GM18508 (cell line): ENCODE results near the gene SYCE3.

Experiments
- ATAC-seq: cut with Tn5 transposase; IDR thresholded peaks from one replicate; pipeline ENCODE4 v1.9.1; 2021; ENCODE audit warnings: moderate number of reproducible peaks; ENCODE audit not compliant: insufficient read depth, unreplicated experiment

SYCE3 gene

GRCh38 chr22:50505776-50506610 lies 56.7 kb downstream of the SYCE3 start:
- ATAC-seq = no peak

- no peak for ATAC-seq
Observed at GRCh38 chr22:50505276-50505775, 57.4 kb downstream of the SYCE3 start.

GRCh38 chr22:50504369-50505211 lies 58.1 kb downstream of the SYCE3 start:
- no peak for ATAC-seq

GRCh38 chr22:50503475-50504145 lies 59.1 kb downstream of the SYCE3 start:
- no peak for ATAC-seq

GRCh38 chr22:50502628-50503474 lies 59.9 kb downstream of the SYCE3 start:
- no peak for ATAC-seq

GRCh38 chr22:50502096-50502495 lies 60.6 kb downstream of the SYCE3 start:
- no peak for ATAC-seq
